ENCODE results near the gene NUDT13.

NUDT13 gene

DNA sequence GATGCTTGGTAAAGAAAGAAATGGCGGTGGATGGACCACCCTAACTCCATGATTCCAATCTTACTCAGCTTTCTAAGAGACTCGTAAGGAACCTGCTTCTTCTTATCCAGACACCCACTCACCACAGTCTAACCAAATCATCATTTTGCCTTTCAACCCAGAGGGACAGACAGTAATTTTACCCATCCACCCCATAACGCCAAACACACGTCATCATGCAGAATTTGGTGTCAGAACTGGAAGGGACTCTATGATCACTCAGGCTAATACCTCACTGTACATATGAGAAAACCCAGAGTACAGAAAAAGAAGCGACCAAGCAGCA, 57.2 kb downstream of the NUDT13 start:
- peak overlapping the region; percentile 96 for H3K4me3 ChIP-seq (replicated peaks; ENCODE audit: low read depth, low read length)
- DNase-seq (ENCODE audit: extremely low read depth, insufficient read length), result no peak
- peaks cover 2% of the 10 kb centered on the region; the same call in 1 of the 2 replicates for H3K36me3 ChIP-seq (ENCODE audit: control insufficient read depth, insufficient read depth, low read length)
- no peaks in the 10 kb centered on the region for H3K27me3 ChIP-seq (replicated peaks; ENCODE audit: control insufficient read depth, insufficient read depth, low read length)
- TF ChIP-seq, protein P1, sequence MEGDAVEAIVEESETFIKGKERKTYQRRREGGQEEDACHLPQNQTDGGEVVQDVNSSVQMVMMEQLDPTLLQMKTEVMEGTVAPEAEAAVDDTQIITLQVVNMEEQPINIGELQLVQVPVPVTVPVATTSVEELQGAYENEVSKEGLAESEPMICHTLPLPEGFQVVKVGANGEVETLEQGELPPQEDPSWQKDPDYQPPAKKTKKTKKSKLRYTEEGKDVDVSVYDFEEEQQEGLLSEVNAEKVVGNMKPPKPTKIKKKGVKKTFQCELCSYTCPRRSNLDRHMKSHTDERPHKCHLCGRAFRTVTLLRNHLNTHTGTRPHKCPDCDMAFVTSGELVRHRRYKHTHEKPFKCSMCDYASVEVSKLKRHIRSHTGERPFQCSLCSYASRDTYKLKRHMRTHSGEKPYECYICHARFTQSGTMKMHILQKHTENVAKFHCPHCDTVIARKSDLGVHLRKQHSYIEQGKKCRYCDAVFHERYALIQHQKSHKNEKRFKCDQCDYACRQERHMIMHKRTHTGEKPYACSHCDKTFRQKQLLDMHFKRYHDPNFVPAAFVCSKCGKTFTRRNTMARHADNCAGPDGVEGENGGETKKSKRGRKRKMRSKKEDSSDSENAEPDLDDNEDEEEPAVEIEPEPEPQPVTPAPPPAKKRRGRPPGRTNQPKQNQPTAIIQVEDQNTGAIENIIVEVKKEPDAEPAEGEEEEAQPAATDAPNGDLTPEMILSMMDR (IDR thresholded peaks at IDR 0.05; ENCODE audit: insufficient read depth, low read length, poor library complexity, severe bottlenecking), result no peak

DNA sequence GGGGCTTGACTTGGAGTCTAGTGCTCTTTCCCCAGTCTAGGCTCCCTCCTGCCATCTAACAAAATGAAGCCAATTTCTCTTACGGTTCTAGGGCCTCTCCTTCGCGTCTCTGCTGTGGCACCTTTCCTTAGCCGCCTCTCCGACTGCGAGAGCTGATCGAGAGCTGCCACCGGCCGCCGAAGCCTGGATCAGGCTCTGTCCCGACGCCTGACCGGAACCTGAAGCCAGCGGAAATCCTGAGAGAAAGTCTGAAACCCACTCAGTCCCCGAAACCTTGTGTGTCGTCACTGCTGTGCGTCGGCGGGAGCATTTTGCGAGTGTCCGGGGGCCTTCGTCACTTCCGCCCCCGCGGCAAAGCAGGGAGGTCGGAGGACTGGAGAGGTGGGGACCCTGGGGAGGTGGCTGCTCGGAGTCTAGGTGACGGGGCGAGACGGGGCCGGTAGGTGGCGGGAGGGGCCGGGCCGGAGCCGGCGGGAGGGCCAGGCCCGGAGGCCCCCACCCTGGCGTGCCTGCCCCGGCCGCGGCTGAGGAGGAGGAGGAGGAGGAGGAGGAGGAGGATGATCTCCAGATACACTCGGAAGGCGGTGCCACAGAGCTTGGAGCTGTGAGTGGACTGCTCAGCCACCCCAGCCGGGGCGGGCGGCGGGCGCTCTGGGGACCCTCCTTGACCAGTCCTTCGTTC, 57.7 kb downstream of the NUDT13 start, which contains the start of the genes ECD and FAM149B1:
Gene ECD (minus strand): TSS at position 226 of the 682 bp plus-strand sequence. CDS start 4,071 bp downstream, outside the sequence.
Gene FAM149B1 (plus strand): TSS at position 337 of the 682 bp plus-strand sequence. CDS start 221 bp downstream, at position 558.
- TF ChIP-seq, protein P1 (IDR thresholded peaks at IDR 0.05; ENCODE audit: insufficient read depth, low read length, poor library complexity, severe bottlenecking), result peak; percentile 17
- peak within 1 kb of the TSS; percentile 96 for H3K4me3 ChIP-seq (replicated peaks; ENCODE audit: low read depth, low read length)
- H3K27me3 ChIP-seq (replicated peaks; ENCODE audit: control insufficient read depth, insufficient read depth, low read length), result no peaks in the 10 kb centered on the region
- H3K36me3 ChIP-seq (ENCODE audit: control insufficient read depth, insufficient read depth, low read length), result peaks cover under 1% of the 10 kb centered on the region; the same call in 1 of the 2 replicates
- DNase-seq (ENCODE audit: extremely low read depth, insufficient read length), result peak; percentile 90

DNA sequence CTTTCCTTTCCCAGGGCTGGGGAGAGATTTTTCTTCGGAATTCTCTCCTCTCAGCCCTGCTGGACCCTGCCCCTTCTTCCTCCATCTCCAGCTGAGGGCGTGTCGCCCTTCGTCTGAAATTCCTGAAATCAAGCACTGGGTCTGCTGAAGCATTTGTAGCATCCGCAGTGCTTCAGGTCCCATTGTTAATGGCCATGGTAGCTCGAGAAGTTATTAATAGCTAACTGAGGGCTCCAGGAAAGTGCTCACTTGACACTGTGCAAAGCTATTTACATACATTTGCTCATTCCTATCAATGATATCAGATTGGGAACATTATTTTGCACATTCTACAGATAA, 58.2 kb downstream of the NUDT13 start:
- H3K27me3 ChIP-seq (replicated peaks; ENCODE audit: control insufficient read depth, insufficient read depth, low read length), result no peaks in the 10 kb centered on the region
- DNase-seq (ENCODE audit: extremely low read depth, insufficient read length), result no peak
- H3K36me3 ChIP-seq (ENCODE audit: control insufficient read depth, insufficient read depth, low read length), result no peaks in the 10 kb centered on the region
- TF ChIP-seq, protein P1 (IDR thresholded peaks at IDR 0.05; ENCODE audit: insufficient read depth, low read length, poor library complexity, severe bottlenecking), result no peak
- peak overlapping the region; percentile 96 for H3K4me3 ChIP-seq (replicated peaks; ENCODE audit: low read depth, low read length)

DNA sequence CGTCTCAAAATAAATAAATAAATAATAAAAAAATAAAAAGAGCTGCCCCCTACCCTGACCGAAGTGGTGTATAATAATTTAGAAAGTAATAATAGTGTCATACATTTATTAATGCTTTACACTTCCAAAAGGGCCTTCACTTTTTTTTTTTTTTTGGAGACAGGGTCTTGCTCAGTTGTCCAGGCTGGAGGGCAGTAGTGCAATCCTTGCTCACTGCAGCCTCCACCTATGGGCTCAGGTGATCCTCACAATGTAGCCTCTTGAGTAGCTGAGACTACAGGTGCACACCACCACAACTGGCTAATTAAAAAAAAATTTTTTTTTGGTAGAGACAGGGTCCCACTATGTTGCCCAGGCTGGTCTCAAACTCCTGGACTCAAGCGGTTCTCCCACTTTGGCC, 59.1 kb downstream of the NUDT13 start:
- DNase-seq (ENCODE audit: extremely low read depth, insufficient read length), result no peak
- Histone ChIP-seq H3K4me3 (replicated peaks; ENCODE audit: low read depth, low read length) (no peak overlapping the region), H3K27me3 (replicated peaks; ENCODE audit: control insufficient read depth, insufficient read depth, low read length) (no peaks in the 10 kb centered on the region), H3K36me3 (ENCODE audit: control insufficient read depth, insufficient read depth, low read length) (no peaks in the 10 kb centered on the region)
- TF ChIP-seq, protein P1 (IDR thresholded peaks at IDR 0.05; ENCODE audit: insufficient read depth, low read length, poor library complexity, severe bottlenecking), result no peak

DNA sequence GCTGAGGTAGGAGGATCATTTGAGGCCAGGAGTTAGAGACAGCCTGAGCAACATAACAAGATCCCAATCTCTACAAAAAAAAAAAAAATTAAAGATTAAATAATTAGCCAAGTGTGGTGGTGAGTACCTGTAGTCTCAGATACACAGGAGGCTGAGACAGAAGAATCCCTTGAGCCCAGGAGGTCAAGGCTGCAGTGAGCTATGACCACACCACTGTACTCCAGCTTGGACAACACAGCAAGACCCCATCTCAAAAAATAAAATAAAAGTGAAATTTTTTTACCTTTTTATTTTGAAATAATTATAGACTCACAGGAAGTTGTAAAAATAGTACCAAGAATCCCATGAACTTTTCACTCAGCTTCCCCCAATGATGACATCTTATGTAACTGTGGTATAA, 62.6 kb downstream of the NUDT13 start:
- no peak for DNase-seq (ENCODE audit: extremely low read depth, insufficient read length)
- no peaks in the 10 kb centered on the region for H3K27me3 ChIP-seq (replicated peaks; ENCODE audit: control insufficient read depth, insufficient read depth, low read length)
- TF ChIP-seq, protein P1 (IDR thresholded peaks at IDR 0.05; ENCODE audit: insufficient read depth, low read length, poor library complexity, severe bottlenecking), result no peak
- no peaks in the 10 kb centered on the region for H3K36me3 ChIP-seq (ENCODE audit: control insufficient read depth, insufficient read depth, low read length)
- H3K4me3 ChIP-seq (replicated peaks; ENCODE audit: low read depth, low read length), result no peak overlapping the region
